Measurements from ENCODE around the gene NNMT.

DNA sequence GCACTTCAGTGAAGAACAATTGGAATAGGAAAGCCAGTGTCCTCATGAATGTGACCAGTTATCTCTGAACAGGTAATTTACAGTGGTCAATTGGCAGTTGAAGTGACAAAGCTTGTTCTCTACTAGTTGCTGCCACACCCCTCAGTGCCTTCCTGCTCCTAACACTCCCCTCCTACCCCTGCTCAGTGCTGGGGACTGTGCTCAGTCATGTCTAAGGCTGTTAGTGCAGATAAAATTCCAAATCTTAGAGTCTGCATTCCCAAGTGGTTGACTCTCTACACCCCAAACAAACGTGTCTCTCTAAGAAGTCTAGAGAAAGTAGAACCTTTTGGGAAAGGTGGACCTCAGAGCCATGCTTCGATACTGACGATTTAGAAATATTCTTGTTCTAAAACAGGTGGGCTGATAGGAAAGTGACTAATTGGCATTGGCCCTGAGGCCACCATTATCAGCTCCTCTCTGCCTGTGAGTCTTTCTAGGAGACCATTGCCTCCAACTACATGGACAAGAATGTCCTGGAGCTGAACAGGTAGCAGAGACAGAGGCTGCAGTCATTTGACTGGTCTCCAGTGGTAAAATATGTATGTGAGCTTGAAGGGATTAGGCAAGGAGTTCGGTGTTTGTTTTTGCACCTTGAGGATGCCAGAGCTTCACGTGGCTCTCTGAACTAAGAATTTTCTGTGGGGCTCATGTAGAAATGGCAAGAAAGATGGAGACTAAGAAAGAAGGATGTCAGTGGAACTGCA is 22.1 kb upstream of the NNMT start:
- TF ChIP-seq, protein P1, sequence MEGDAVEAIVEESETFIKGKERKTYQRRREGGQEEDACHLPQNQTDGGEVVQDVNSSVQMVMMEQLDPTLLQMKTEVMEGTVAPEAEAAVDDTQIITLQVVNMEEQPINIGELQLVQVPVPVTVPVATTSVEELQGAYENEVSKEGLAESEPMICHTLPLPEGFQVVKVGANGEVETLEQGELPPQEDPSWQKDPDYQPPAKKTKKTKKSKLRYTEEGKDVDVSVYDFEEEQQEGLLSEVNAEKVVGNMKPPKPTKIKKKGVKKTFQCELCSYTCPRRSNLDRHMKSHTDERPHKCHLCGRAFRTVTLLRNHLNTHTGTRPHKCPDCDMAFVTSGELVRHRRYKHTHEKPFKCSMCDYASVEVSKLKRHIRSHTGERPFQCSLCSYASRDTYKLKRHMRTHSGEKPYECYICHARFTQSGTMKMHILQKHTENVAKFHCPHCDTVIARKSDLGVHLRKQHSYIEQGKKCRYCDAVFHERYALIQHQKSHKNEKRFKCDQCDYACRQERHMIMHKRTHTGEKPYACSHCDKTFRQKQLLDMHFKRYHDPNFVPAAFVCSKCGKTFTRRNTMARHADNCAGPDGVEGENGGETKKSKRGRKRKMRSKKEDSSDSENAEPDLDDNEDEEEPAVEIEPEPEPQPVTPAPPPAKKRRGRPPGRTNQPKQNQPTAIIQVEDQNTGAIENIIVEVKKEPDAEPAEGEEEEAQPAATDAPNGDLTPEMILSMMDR (IDR thresholded peaks at IDR 0.05; ENCODE audit: low read depth, low read length, poor library complexity, severe bottlenecking), result no peak
- no peak for TF ChIP-seq EZH2phosphoT487 (IDR thresholded peaks at IDR 0.05; ENCODE audit: borderline replicate concordance, low read length)
